ENCODE measurements around the gene CHD9NB.

Gene CHD9NB

GRCh38 chr16:53091466-53092211 lies 38.9 kb upstream of the CHD9NB start:
- Histone ChIP-seq H3K4me3 (ENCODE audit: insufficient read depth, low read depth, low read length) (no peak overlapping the region), H3K27me3 (ENCODE audit: control insufficient read depth, insufficient read depth, low read length, poor library complexity, severe bottlenecking) (no peaks in the 10 kb centered on the region), H3K36me3 (ENCODE audit: control insufficient read depth, insufficient read depth, low read length) (no peaks in the 10 kb centered on the region), H3K4me1 (ENCODE audit: control insufficient read depth, insufficient read depth, low read length) (peaks cover 19% of the 10 kb centered on the region), H3K27ac (ENCODE audit: insufficient read depth, low read depth, low read length, poor library complexity, severe bottlenecking) (no peak overlapping the region), H3K9me3 (ENCODE audit: control insufficient read depth, low read length) (no peaks in the 10 kb centered on the region)
- WGBS, 2 experiments: 46 to 50% methylated on average over 7 of the region's 7 CpGs

GRCh38 chr16:53090591-53091411 lies 38.1 kb upstream of the CHD9NB start:
- H3K4me3 ChIP-seq (ENCODE audit: insufficient read depth, low read depth, low read length): no peak overlapping the region
- WGBS, 2 experiments: 36 to 39% methylated on average over 13 of the region's 13 CpGs
- no peaks in the 10 kb centered on the region for H3K36me3 ChIP-seq (ENCODE audit: control insufficient read depth, insufficient read depth, low read length)

GRCh38 chr16:53090286-53090590 lies 37.5 kb upstream of the CHD9NB start:
- 21 to 22% methylated on average over 5 of the region's 5 CpGs for WGBS, 2 experiments
- Histone ChIP-seq H3K27ac (ENCODE audit: insufficient read depth, low read depth, low read length, poor library complexity, severe bottlenecking) (no peak overlapping the region), H3K9me3 (ENCODE audit: control insufficient read depth, low read length) (no peaks in the 10 kb centered on the region), H3K36me3 (ENCODE audit: control insufficient read depth, insufficient read depth, low read length) (no peaks in the 10 kb centered on the region), H3K4me3 (ENCODE audit: insufficient read depth, low read depth, low read length) (no peak overlapping the region), H3K4me1 (ENCODE audit: control insufficient read depth, insufficient read depth, low read length) (peaks cover 27% of the 10 kb centered on the region), H3K27me3 (ENCODE audit: control insufficient read depth, insufficient read depth, low read length, poor library complexity, severe bottlenecking) (no peaks in the 10 kb centered on the region)

More at GRCh38 chr16:53090591-53091411, 38.1 kb upstream of the CHD9NB start:
- Histone ChIP-seq H3K27me3 (ENCODE audit: control insufficient read depth, insufficient read depth, low read length, poor library complexity, severe bottlenecking) (no peaks in the 10 kb centered on the region), H3K27ac (ENCODE audit: insufficient read depth, low read depth, low read length, poor library complexity, severe bottlenecking) (no peak overlapping the region), H3K4me1 (ENCODE audit: control insufficient read depth, insufficient read depth, low read length) (peaks cover 21% of the 10 kb centered on the region), H3K9me3 (ENCODE audit: control insufficient read depth, low read length) (no peaks in the 10 kb centered on the region)

- Histone ChIP-seq H3K9me3 (ENCODE audit: control insufficient read depth, low read length) (no peaks in the 10 kb centered on the region), H3K4me1 (ENCODE audit: control insufficient read depth, insufficient read depth, low read length) (peaks cover 29% of the 10 kb centered on the region), H3K27me3 (ENCODE audit: control insufficient read depth, insufficient read depth, low read length, poor library complexity, severe bottlenecking) (no peaks in the 10 kb centered on the region), H3K27ac (ENCODE audit: insufficient read depth, low read depth, low read length, poor library complexity, severe bottlenecking) (no peak overlapping the region), H3K36me3 (ENCODE audit: control insufficient read depth, insufficient read depth, low read length) (no peaks in the 10 kb centered on the region), H3K4me3 (ENCODE audit: insufficient read depth, low read depth, low read length) (no peak overlapping the region)
- WGBS, 2 experiments: 55 to 59% methylated on average over 4 of the region's 4 CpGs
Observed at GRCh38 chr16:53089434-53090285, 37.0 kb upstream of the CHD9NB start.

GRCh38 chr16:53087101-53087500 lies 34.4 kb upstream of the CHD9NB start:
- H3K27ac ChIP-seq (ENCODE audit: insufficient read depth, low read depth, low read length, poor library complexity, severe bottlenecking): no peak overlapping the region
- H3K4me3 ChIP-seq (ENCODE audit: insufficient read depth, low read depth, low read length): no peak overlapping the region
- no peaks in the 10 kb centered on the region for H3K9me3 ChIP-seq (ENCODE audit: control insufficient read depth, low read length)
- 69 to 79% methylated on average over 3 of the region's 3 CpGs for WGBS, 2 experiments
- no peaks in the 10 kb centered on the region for H3K36me3 ChIP-seq (ENCODE audit: control insufficient read depth, insufficient read depth, low read length)
- H3K4me1 ChIP-seq (ENCODE audit: control insufficient read depth, insufficient read depth, low read length): peaks cover 29% of the 10 kb centered on the region
- no peaks in the 10 kb centered on the region for H3K27me3 ChIP-seq (ENCODE audit: control insufficient read depth, insufficient read depth, low read length, poor library complexity, severe bottlenecking)

- WGBS, 2 experiments: 52 to 62% methylated on average over 6 of the region's 6 CpGs
- Histone ChIP-seq H3K27ac (ENCODE audit: insufficient read depth, low read depth, low read length, poor library complexity, severe bottlenecking) (no peak overlapping the region), H3K4me1 (ENCODE audit: control insufficient read depth, insufficient read depth, low read length) (peaks cover 21% of the 10 kb centered on the region)
Observed at GRCh38 chr16:53085931-53086421, 33.3 kb upstream of the CHD9NB start.

GRCh38 chr16:53085369-53085843 lies 32.7 kb upstream of the CHD9NB start:
- H3K27ac ChIP-seq (ENCODE audit: insufficient read depth, low read depth, low read length, poor library complexity, severe bottlenecking): no peak overlapping the region
- 77 to 87% methylated on average over 4 of the region's 4 CpGs for WGBS, 2 experiments
- H3K4me3 ChIP-seq (ENCODE audit: insufficient read depth, low read depth, low read length): no peak overlapping the region
- no peaks in the 10 kb centered on the region for H3K36me3 ChIP-seq (ENCODE audit: control insufficient read depth, insufficient read depth, low read length)
- H3K27me3 ChIP-seq (ENCODE audit: control insufficient read depth, insufficient read depth, low read length, poor library complexity, severe bottlenecking): no peaks in the 10 kb centered on the region
- H3K4me1 ChIP-seq (ENCODE audit: control insufficient read depth, insufficient read depth, low read length): peaks cover 27% of the 10 kb centered on the region
- no peaks in the 10 kb centered on the region for H3K9me3 ChIP-seq (ENCODE audit: control insufficient read depth, low read length)

More at GRCh38 chr16:53085931-53086421, 33.3 kb upstream of the CHD9NB start:
- Histone ChIP-seq H3K9me3 (ENCODE audit: control insufficient read depth, low read length) (no peaks in the 10 kb centered on the region), H3K36me3 (ENCODE audit: control insufficient read depth, insufficient read depth, low read length) (no peaks in the 10 kb centered on the region), H3K4me3 (ENCODE audit: insufficient read depth, low read depth, low read length) (no peak overlapping the region), H3K27me3 (ENCODE audit: control insufficient read depth, insufficient read depth, low read length, poor library complexity, severe bottlenecking) (no peaks in the 10 kb centered on the region)

- Histone ChIP-seq H3K4me1 (ENCODE audit: control insufficient read depth, insufficient read depth, low read length) (peaks cover 22% of the 10 kb centered on the region), H3K36me3 (ENCODE audit: control insufficient read depth, insufficient read depth, low read length) (no peaks in the 10 kb centered on the region), H3K4me3 (ENCODE audit: insufficient read depth, low read depth, low read length) (no peak overlapping the region), H3K27me3 (ENCODE audit: control insufficient read depth, insufficient read depth, low read length, poor library complexity, severe bottlenecking) (no peaks in the 10 kb centered on the region), H3K9me3 (ENCODE audit: control insufficient read depth, low read length) (no peaks in the 10 kb centered on the region), H3K27ac (ENCODE audit: insufficient read depth, low read depth, low read length, poor library complexity, severe bottlenecking) (no peak overlapping the region)
- 91 to 93% methylated on average over 8 of the region's 8 CpGs for WGBS, 2 experiments
Observed at GRCh38 chr16:53084746-53085334, 32.1 kb upstream of the CHD9NB start.

- no peak overlapping the region for H3K4me3 ChIP-seq (ENCODE audit: insufficient read depth, low read depth, low read length)
- 91 to 97% methylated on average over 4 of the region's 4 CpGs for WGBS, 2 experiments
- H3K4me1 ChIP-seq (ENCODE audit: control insufficient read depth, insufficient read depth, low read length): peaks cover 19% of the 10 kb centered on the region
- H3K9me3 ChIP-seq (ENCODE audit: control insufficient read depth, low read length): no peaks in the 10 kb centered on the region
- H3K27me3 ChIP-seq (ENCODE audit: control insufficient read depth, insufficient read depth, low read length, poor library complexity, severe bottlenecking): no peaks in the 10 kb centered on the region
- H3K27ac ChIP-seq (ENCODE audit: insufficient read depth, low read depth, low read length, poor library complexity, severe bottlenecking): no peak overlapping the region
- no peaks in the 10 kb centered on the region for H3K36me3 ChIP-seq (ENCODE audit: control insufficient read depth, insufficient read depth, low read length)
Observed at GRCh38 chr16:53084141-53084541, 31.4 kb upstream of the CHD9NB start.
